Measurements from ENCODE around the gene SLC25A15. TPM values are rescaled to one million over a fixed set of nuclear protein-coding genes. Genes with fewer than 3 reads are reported as not detected.

Gene SLC25A15
- polyA plus RNA-seq, 1 of the 3 experiments (the other 2 are of a cell fraction): 15.2 TPM

DNA sequence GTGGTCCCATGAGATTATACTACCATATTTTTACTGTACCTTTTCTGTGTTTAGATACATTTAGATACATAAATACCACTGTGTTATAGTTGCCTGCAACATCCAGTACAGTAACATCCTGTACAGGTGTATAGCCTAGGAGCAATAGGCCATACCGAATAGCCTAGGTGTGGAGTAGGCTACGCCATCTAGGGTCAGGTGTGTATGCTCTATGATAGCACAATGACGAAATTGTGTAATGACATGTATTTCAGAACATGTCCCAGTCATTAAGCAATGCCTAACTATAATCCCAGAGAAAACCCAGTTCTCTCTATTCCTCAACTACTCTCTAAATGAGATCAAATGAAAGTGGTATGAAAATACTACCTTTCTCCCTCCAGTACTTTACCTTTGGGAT lies 3.9 kb downstream of the SLC25A15 start:
- Histone ChIP-seq H3F3A (replicated peaks; ENCODE audit: insufficient read depth) (peaks cover 3% of the 10 kb centered on the region), H3K36me3 (replicated peaks in 1 of 2; ENCODE audit: control insufficient read depth in 1 of 2, insufficient read depth in 2 of 2, low read length in 1 of 2) (peaks cover 8 to 22% of the 10 kb centered on the region in 2 experiments), H3K4me2 (no peak overlapping the region), H3K9me3 (no peaks in the 10 kb centered on the region), H3K79me2 (ENCODE audit: insufficient read depth) (peaks cover 31% of the 10 kb centered on the region), H3K27ac (ENCODE audit: low read depth in 2 of 2, low read length in 1 of 2) (no peak overlapping the region), H2AFZ (ENCODE audit: low read depth) (no peak overlapping the region), H3K27me3 (ENCODE audit: insufficient read depth) (no peaks in the 10 kb centered on the region), H3K9me2 (no peaks in the 10 kb centered on the region), H3K4me1 (ENCODE audit: control insufficient read depth in 1 of 2, insufficient read depth in 2 of 2, low read depth in 1 of 2, low read length in 1 of 2) (peaks cover 0 to 13% of the 10 kb centered on the region in 2 experiments; a peak in 1 of 4 replicates), H3K4me3 (ENCODE audit: low read depth in 2 of 2, low read length in 1 of 2) (no peak overlapping the region), H4K20me1 (ENCODE audit: insufficient read depth) (no peaks in the 10 kb centered on the region), H3K9ac (no peak overlapping the region)
- ChIA-PET POLR2A (no interaction called here), CTCF (interaction anchor here (1.0 kb wide), 1 partner anchor 200 kb away, joined by 3 read pairs; no protein-coding TSS in a partner anchor)
- DNase-seq: no peak
- no peak for TF ChIP-seq GATA2 (CRISPR knock-in tag; IDR thresholded peaks at IDR 0.05)
- no peak for TF ChIP-seq NRF1 (IDR thresholded peaks at IDR 0.05; ENCODE audit: low read depth, low read length)
- TF ChIP-seq EP300 (IDR thresholded peaks at IDR 0.05; ENCODE audit: borderline replicate concordance in 1 of 2, low read depth in 1 of 2, low read length in 1 of 2): no peak
- no peak for TF ChIP-seq SIN3A (IDR thresholded peaks at IDR 0.05; ENCODE audit: borderline replicate concordance, low read depth, low read length)
- TF ChIP-seq FOXJ3 (CRISPR knock-in tag; IDR thresholded peaks at IDR 0.05): no peak
- no peak for TF ChIP-seq CTCF (IDR thresholded peaks at IDR 0.05)
- TF ChIP-seq EZH2phosphoT487 (IDR thresholded peaks at IDR 0.05; ENCODE audit: borderline replicate concordance, low read depth): no peak
- TF ChIP-seq TAF1 (IDR thresholded peaks at IDR 0.05; ENCODE audit: borderline replicate concordance, low read depth, low read length): no peak
- TF ChIP-seq TCF12 (IDR thresholded peaks at IDR 0.05): no peak
- no peak for TF ChIP-seq RCOR1 (IDR thresholded peaks at IDR 0.05; ENCODE audit: low read length)
- TF ChIP-seq MXI1 (IDR thresholded peaks at IDR 0.05; ENCODE audit: low read depth, low read length): no peak
- TF ChIP-seq IRF3 (IDR thresholded peaks at IDR 0.05; ENCODE audit: low read depth, low read length): no peak
- TF ChIP-seq FOSL2 (IDR thresholded peaks at IDR 0.05; ENCODE audit: borderline replicate concordance, low read depth): no peak
- 93% methylated on average over 3 of the region's 3 CpGs for WGBS (ENCODE audit: low lambda C conversion rate)

Measured in SK-N-SH (cell line).